ENCODE results near the gene MGAT4C. TPM values are rescaled to one million over a fixed set of nuclear protein-coding genes. Genes with fewer than 3 reads are reported as not detected.
"Not testable (repeated sequence)": the region's sequence is repeated elsewhere in the genome, so short reads cannot be mapped to it uniquely, and the experiment has no call there.

Gene MGAT4C
- total RNA-seq, 4 donors from 2014 or later, result 0.15 to 1.1 (median 0.60) TPM

- no peaks in the 10 kb centered on the region for H3K9me3 ChIP-seq
- no peak for TF ChIP-seq CTCF (IDR thresholded peaks at IDR 0.05)
- WGBS, 2 donors (ENCODE audit: low coverage in 1 of 2), result 18 to 47% methylated on average over 3 of the region's 3 CpGs
- no peak for ATAC-seq
- H3K36me3 ChIP-seq, result no peaks in the 10 kb centered on the region
- no peaks in the 10 kb centered on the region for H3K4me1 ChIP-seq
- no peak overlapping the region for H3K4me3 ChIP-seq
- H3K27ac ChIP-seq, result no peak overlapping the region
- no peaks in the 10 kb centered on the region for H3K27me3 ChIP-seq
Measured at GRCh38 chr12:86091681-86092080, 164.5 kb downstream of the MGAT4C start.

- Histone ChIP-seq H3K36me3 (no peaks in the 10 kb centered on the region), H3K4me1 (no peaks in the 10 kb centered on the region), H3K27ac (no peak overlapping the region), H3K27me3 (no peaks in the 10 kb centered on the region), H3K4me3 (no peak overlapping the region), H3K9me3 (no peaks in the 10 kb centered on the region)
- no peak for ATAC-seq
- no peak for TF ChIP-seq EP300 (IDR thresholded peaks at IDR 0.05)
- TF ChIP-seq CTCF (IDR thresholded peaks at IDR 0.05), result no peak
- TF ChIP-seq POLR2AphosphoS5 (IDR thresholded peaks at IDR 0.05), result no peak
- TF ChIP-seq POLR2A (IDR thresholded peaks at IDR 0.05), result no peak
Measured at GRCh38 chr12:86081843-86082242, 174.3 kb downstream of the MGAT4C start.

GRCh38 chr12:86059052-86059451 lies 197.1 kb downstream of the MGAT4C start:
- H3K27ac ChIP-seq, H3K36me3 ChIP-seq, H3K27me3 ChIP-seq, ATAC-seq, H3K4me1 ChIP-seq, H3K4me3 ChIP-seq, H3K9me3 ChIP-seq: not testable (repeated sequence)
- 77 to 94% methylated on average over 4 of the region's 4 CpGs for WGBS, 2 donors (ENCODE audit: low coverage in 1 of 2)

- H3K4me3 ChIP-seq, result no peak overlapping the region
- H3K27ac ChIP-seq, result no peak overlapping the region
- H3K36me3 ChIP-seq, result no peaks in the 10 kb centered on the region
- TF ChIP-seq POLR2A (IDR thresholded peaks at IDR 0.05) (no peak), EP300 (IDR thresholded peaks at IDR 0.05) (no peak), POLR2AphosphoS5 (IDR thresholded peaks at IDR 0.05) (no peak), CTCF (IDR thresholded peaks at IDR 0.05) (no peak)
- no peaks in the 10 kb centered on the region for H3K9me3 ChIP-seq
- peaks cover 7% of the 10 kb centered on the region for H3K27me3 ChIP-seq
- no peaks in the 10 kb centered on the region for H3K4me1 ChIP-seq
- no peak for ATAC-seq
- 42 to 58% methylated on average over 2 of the region's 2 CpGs for WGBS, 2 donors (ENCODE audit: low coverage in 1 of 2)
Measured at GRCh38 chr12:86057092-86057845, 198.9 kb downstream of the MGAT4C start.

- no peaks in the 10 kb centered on the region for H3K9me3 ChIP-seq
- H3K27ac ChIP-seq, result no peak overlapping the region
- no peak for ATAC-seq
- no peaks in the 10 kb centered on the region for H3K4me1 ChIP-seq
- TF ChIP-seq POLR2A (IDR thresholded peaks at IDR 0.05) (no peak), EP300 (IDR thresholded peaks at IDR 0.05) (no peak), CTCF (IDR thresholded peaks at IDR 0.05) (no peak), POLR2AphosphoS5 (IDR thresholded peaks at IDR 0.05) (no peak)
- WGBS, 2 donors (ENCODE audit: low coverage in 1 of 2), result 46 to 56% methylated on average over 5 of the region's 5 CpGs
- H3K27me3 ChIP-seq, result no peaks in the 10 kb centered on the region
- H3K36me3 ChIP-seq, result no peaks in the 10 kb centered on the region
- H3K4me3 ChIP-seq, result no peak overlapping the region
Measured at GRCh38 chr12:86052921-86053320, 203.3 kb downstream of the MGAT4C start.
